HG03469 (cell line): ENCODE measurements around the gene SRRM5.
"Not testable (repeated sequence)": the region's sequence is repeated elsewhere in the genome, so short reads cannot be mapped to it uniquely, and the experiment has no call there.

Experiments used
- ATAC-seq: cut with Tn5 transposase; IDR thresholded peaks from one replicate; pipeline ENCODE4 v1.9.1; 2021; ENCODE audit warnings: mild to moderate bottlenecking, moderate library complexity, moderate number of reproducible peaks; ENCODE audit not compliant: unreplicated experiment

The SRRM5 gene

DNA sequence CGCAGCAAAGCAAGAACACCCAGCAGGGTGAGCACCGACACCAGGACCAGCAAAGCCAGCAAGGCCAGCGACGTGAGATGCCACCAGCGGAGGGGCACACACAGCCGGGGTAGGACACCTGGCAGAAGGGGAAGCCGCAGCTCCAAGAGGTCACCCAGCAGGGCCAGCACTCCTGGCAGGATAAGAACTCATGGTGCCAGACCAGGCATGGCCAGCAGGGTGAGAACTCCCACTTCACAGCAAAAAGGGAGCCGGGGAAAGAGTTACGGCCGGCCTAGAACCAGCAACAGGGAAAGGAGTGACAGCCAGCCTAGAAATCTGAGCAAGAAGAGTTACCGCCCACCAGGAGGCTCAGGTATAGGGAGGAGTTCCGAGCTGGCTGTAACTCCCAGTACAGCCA, 486 bp downstream of the SRRM5 start:
- ATAC-seq = no peak

DNA sequence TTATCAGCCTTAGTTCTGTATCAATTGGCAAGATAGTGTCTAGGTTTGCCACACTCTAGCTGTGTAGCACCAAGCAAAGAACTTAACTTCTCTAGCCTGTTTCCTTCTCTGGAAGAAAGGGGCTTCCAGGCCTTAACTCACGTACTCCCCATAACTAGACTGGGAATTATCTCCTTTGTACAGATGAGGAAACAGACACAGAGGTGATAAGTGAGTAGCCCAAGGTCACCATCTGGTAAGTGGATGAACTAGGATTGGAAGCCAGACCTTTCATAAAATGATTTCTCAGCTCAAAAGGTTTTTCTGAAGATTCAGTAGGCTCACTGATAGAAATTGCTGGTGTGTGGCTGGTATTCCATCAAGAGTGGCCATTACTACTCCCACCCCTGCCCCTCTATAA, 4.4 kb downstream of the SRRM5 start:
- no peak for ATAC-seq

DNA sequence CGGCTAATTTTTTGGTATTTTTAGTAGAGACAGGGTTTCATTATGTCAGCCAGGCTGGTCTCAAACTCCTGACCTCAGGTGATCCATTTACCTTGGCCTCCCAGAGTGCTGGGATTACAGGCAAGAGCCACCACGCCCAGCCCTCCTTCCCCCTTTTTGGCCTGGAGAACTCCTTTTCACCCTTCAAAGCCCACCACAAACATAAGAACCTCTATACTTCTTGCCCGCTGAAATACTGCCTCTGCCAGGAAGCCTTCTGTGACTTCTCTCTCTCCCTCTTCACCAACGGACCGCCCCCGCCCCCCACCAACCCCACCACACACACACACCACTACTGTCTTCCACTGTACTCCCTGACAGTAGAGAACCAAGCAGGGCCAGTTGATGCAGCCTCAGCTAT, 5.1 kb downstream of the SRRM5 start:
- no peak for ATAC-seq

DNA sequence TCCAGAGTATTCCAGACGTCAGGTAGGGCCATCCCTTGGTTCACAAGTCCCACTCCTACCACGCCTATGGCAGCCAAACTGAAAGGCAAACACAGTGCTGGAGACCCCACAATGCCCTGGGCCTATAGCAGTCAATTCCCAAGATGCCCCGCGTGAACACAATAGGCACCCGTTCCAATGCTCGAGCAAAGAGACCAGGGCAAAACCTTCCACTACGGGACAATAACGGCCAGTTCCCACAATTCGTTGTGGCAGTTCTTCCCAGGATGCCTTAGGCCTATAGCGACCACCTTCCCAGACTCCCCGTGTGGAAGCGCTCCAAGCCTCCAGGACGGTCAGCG, 7.0 kb downstream of the SRRM5 start:
- no peak for ATAC-seq

DNA sequence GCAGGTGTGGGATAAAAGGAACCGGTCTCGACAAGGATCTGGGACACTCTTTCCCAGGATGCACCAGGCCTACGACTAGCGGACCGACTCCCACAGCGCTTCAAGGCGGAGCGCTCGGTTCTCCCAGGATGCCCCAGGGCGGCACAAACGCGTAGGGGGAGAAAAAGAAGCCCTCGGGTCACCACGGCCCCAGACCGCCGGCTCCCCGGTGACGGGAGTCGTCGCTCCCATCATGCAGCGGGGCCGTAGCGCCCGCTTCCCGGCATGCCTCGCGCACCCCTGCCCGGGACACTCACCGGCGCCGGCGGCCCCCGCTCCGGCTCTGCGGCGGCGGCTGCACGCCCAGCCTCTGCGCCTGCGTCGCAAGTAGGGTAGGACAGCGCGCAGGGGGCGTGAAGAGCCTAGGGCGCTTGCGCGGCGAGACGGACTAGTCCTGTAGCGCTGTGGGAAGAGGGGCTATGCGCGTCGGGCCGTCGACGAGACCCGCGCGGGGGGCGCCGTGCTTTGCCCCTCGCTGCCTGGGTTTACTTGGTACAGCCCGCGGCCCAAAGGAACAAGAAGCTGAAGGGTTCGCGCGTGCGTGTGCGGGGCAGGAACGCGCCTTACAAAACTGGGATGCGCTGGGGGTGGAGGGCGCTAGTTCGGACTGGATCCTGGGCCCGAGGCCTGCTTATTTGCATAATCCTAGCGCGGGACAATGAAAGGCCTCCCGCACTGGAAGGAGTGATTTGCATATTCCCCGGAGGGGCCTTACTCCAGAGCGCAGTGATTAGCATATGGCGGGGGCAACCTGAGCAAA, 7.6 kb downstream of the SRRM5 start, which contains the start of gene ZNF428:
Gene ZNF428, minus strand, starts transcription at position 368 of the 799 bp plus-strand sequence. CDS start 5,325 bp downstream, outside the sequence.
- ATAC-seq = peak; percentile 68

DNA sequence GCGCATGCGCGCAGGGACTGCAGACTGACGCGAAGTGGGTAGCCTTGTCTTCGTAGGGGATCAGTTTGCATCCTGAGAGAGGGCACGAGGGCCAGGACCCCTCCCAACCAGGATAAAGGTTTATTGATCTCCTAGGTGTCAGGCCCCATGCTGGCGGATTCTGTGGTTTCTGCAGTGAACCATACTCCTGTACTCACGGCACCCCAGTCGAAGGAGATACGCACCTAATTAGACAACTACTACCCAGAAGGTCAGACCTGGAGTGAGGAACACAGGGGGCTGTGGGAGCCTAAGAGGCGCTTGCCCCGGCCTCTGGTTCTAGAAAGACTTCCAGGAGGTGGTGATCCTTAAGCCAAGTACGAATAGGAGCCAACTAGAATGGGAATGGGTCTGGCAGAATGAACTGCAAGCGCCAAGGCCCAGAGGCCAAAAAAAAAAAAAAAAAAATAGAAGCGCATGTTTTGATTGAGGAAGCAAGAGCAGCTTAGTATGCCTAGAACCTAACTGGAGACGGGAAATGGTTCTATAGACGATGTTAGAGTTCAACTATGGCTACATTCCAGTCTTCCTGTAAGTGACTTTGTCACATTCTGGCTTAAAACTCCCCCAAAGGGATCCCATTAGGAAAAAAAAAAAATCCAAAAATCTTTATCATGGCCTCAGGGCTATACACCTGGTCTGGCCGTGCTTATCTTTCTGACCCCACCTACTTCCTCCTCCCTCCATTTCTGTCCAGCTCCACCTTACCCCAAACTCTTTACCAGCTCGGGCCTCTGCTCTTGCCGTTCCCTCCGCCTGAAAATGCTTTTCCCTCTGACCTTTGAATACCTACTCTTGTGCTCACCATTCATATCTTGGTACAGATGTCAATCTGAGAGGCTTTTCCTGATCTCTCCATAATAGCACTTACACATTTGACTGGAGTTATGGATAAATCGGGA, 8.4 kb downstream of the SRRM5 start:
- ATAC-seq = no peak

DNA sequence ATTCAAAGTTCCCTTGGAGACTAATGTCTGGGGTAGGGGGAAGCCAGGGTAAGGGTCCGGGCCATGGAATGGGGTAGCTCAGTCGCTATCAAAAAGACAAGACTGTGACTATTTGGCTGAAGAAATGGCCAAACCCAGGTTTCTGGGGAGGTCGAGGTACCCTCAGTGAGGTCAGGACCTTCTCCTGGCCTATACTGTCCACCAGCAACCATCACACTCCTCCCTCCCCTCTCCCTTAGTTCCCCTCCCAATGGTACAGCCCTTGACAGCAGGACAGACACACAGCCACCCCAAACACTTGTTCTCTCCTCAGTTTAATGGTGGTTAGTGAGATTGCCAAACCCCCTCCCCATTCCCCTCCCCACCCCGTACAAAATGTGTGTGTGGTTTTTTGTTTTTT, 10.2 kb downstream of the SRRM5 start:
- no peak for ATAC-seq

DNA sequence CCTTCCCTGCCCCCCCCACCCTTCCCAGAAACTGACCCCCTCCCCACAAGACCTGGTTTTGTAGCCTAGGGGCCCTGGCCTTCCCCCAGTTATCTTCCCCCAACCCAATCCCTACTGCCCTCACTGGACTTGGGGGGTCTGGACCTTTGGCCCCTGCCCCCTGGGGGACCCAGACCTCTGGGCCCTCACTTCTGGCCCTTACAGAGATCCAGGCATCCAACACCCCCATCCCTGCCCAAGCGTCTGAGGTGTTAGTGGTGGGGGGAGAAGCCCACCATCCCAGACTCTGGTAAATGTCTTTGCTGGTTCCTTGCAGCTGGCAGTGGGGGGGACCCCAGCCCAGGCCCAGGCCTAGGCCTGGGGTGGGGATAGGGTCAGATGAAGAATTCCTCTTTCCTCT, 11.1 kb downstream of the SRRM5 start:
- no peak for ATAC-seq

DNA sequence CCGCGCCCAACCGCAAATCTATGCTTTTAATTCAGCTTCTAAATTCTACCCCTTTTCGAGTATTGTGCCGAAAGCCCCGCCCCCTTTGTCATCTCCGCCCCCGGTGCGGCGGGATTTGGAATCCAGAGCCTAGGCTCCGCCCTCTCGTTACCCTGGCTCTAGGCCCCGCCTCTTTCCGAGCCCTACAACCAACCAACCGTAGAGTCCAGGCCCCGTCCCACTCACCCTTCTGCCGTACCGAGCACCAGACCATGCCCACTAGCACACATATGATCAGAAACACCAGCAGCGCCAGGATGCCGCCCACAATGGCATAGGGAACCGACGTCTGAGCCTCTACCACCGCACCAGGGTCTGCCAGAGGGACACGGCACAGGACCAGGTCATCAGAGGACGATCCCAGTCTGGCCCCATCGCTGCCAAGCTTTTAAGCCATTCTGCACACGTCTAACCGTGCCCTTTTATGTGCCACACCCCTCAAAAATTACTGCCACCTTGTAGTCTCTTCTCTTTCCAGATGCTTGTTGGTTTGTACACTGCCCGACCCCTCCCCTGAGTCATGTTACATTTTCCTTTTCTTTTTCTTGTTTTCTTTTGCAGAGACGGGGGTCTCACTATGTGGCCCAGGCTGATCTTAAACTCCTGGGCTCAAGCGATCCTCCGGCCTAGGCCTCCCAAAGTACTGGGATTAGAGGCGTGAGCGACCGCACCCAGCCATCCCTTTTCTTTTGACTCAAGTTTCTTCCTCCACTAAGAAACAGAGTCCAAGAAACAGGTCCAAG, 12.2 kb downstream of the SRRM5 start:
- no peak for ATAC-seq

DNA sequence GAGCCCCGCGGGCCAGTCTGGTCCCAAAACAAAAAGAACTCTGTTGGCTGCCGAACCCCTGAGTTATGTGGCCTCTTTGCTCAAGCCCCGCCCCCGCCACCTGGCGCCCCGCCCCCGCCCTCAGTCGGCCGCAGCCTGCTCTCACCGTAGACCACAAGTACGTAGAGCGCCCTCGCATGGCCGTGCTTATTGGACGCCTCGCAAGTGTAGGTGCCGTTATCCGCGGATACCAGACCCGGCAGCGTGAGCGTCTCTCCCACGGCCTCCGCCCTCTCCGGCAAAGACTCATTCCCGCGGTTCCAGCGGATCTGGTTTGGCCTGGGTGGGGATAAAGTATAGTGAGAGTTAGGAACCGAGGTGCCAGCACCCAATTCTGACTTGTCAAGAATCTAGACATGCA, 13.0 kb downstream of the SRRM5 start:
- ATAC-seq = no peak

DNA sequence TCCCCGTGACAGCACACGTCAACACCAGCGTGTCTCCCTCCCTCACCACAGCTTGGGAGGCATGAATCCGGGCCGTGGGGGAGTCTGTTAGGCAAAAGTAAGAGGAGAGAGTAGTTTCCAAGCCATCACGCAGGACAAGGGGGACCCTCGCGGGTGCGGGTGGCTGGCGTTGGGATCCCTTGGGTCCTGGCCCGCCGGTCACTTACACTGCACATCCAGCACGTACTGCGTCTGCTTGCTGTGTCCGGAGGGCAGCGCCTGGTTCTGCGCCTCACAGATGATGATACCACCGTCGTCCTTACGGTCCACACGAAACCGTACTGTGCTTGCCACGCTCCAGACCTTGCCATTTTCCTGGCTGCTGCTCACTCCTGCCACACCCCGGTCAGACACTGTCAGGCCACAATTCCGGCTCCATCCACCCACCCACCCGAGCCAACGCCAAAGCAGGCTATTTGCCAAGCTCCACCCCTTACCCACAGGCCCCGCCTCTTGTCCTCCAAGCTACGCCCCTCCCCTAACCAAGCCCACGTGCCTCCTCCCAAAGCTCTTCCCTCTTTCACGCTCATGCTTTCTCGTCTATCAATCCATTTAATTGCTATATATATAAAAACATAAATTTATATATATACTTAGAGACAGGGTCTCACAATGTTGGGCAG, 14.2 kb downstream of the SRRM5 start:
- ATAC-seq = no peak

DNA sequence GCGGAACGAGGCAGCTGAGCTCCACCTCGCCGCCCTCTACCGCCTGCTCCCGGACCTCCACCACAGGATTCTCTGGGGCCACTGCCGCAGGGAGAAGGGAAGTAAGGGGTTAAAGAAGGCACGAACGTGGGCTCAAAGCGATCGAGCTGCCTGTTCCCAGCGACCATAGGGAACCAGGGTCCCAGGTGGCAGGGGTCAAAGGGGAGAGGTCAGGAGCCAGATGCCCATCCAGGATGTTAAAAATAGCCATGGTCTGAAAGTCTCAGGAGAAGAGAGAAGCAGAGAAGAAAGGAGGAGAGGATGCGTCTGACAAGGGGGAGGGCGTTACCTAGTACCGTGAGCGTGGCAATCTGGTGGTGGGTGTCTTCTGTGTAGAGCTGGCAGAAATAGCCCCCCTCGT, 14.9 kb downstream of the SRRM5 start:
- no peak for ATAC-seq

DNA sequence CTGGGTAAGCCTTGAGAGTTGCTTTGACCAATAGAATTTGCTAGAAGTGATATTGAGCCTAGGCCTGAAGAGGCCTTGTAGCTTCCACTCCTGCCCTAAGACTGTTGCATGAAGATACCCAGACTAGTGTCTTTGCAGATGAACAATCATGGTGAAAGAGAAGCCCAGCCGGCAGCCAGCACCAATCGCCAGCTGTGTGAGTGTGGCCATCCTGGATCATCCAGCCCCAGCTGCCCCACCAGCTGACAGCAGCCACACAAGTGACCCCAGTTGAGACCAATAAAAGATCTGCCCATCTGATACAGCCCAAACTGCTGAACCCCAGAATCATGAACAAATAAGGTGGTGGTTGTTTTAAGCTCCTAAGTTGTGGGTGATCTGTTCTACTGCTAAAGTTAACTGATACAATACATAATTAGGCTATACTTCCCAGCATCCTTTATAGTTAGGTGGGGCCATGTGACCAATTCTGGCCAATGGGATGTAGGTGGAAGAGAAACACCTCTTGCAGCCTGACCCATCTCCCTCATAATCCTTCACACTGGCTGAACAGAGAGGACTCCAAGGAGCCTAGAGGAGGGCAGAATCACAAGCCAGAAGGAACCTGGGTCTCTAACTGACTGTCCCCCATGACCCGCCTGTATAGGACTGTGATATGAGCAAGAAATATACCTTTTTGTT, 16.9 kb downstream of the SRRM5 start:
- no peak for ATAC-seq

DNA sequence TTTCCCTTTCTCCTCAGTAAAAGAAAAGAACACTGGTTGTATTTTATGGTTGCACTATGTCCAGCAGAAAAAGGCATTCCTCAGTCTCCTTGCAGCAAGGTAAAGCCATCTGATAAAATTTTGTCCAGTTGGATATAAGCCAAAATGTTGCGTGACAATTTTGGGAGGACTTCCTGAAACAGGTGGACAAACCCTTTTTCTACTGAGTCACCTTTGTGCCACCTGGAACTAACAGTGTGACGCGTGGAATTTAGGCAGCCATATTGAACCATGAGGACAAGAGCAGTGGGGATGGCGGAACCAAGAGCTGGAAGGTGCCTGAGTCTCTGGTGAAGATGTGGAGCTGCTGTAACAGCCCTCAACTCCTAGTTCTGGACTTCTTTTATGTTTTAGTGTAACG, 19.6 kb downstream of the SRRM5 start:
- ATAC-seq = no peak

DNA sequence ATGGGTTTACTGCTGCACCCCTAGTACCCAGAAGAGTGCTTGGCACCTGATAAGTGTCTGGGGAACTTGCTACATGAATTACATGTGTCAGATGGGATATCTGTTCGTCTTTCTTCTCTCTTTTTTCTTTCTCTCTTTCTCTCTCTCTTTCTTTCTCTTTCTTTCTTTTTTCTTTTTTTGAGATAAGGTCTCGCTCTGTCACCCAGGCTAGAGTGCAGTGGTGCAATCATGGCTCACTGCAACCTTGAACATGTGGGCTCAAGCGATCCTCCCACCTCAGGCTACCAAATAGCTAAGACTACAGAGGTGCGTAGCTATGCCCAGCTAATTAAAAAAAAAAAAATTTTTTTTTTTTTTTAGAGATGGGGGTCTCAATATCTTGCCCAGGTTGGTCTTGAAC, 21.6 kb downstream of the SRRM5 start:
- ATAC-seq = no peak

DNA sequence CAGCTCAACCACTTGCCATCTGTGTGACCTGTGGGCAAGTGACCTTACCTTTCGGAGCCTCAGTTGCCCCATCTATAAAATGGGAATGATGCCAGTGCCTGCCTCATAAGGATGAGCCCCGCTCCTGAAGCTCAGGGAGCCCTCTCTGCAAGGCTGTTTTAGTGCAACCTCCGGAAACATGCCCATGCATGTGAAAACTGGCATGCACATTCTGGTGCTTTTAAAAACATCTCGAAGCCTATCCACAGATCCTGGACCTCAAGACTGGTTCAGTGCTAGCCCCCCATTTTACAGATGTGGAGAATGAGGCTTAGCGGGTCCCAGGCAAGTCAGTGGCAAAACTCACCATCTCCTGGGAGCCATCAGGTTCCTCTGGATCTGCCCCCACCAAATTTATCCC, 22.2 kb downstream of the SRRM5 start:
- no peak for ATAC-seq

DNA sequence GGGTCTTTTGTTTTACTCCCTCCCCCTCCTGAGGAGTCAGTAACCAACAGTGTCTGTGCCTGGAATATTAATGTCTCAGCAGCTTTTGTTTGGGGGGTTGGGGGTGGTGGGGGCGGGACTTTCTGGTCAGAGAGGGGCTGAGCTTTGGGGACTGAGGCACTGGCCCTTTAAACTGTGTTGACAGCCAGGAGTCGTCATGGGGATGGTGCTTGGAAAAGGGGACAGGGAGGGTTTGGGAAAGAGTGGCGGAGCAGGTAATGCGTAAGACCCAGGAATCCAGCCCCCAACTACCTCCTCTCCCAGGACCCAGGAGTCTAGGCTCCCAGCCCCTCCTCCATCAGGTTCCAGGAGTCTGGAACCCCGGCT, 22.6 kb downstream of the SRRM5 start:
- ATAC-seq = no peak

DNA sequence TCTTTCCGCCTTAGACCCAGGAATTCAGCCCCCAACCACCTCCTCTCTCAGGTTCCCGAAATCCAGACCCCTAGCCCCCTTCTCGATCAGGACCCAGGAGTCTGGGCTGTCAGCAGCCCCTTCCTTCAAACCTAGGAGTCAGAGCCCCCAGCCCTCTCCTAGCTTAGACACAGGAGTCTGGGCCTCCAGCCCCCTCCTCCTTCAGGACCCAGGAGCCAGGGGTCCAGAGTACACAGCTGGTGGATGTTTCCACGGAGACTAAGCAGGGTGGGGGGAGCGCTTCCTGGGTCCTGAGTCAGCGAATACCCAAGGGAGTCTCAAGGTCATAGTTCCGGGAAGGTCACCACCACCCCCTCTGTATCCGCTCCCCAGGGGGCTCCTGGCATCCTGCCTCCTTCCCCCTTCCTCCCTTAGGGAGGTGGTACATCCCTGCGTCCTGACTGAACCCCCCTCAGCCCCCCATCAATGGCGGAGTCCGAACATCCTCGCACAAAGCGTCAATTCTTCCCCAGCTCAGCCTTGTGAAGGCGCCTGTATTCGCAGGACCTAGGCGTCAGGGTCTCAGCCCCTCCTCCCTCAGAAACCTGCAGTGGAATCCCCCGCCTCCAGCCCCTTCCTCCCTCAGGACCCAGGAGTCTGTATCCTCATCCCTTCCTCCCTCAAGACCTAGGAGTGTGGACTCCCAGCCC, 23.1 kb downstream of the SRRM5 start:
- no peak for ATAC-seq

DNA sequence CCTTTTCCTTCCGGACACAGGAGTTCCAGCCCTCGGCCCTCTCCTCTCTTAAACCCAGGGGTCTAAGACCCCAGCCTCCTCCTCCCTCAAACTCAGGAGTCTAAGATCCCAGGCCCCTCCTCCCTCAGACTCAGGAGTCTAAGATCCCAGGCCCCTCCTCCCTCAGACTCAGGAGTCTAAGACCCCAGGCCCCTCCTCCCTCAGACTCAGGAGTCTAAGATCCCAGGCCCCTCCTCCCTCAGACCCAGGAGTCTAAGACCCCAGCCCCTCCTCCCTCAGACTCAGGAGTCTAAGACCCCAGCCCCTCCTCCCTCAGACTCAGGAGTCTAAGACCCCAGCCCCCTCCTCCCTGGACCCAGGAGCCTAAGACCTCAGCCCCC, 23.7 kb downstream of the SRRM5 start:
- ATAC-seq = not testable (repeated sequence)
